Neural cell (in vitro differentiated cells): ENCODE results near the gene NFATC3.

Experiments used
- EZH2 ChIP-seq: fragments of 200-600, 300-800 bp; shearing (Covaris generic), sonication (generic); IDR thresholded peaks from 2 replicates; pipeline ENCODE4 v1.6.1; 2014; ENCODE audit warnings: antibody characterized with exemption, low read length, borderline replicate concordance, mild to moderate bottlenecking; ENCODE audit not compliant: insufficient read depth, poor library complexity, severe bottlenecking
- MXI1 ChIP-seq: fragments of 450-650 bp; conservative IDR thresholded peaks from 2 replicates; pipeline ENCODE4 v1.6.1; 2014; ENCODE audit warnings: antibody characterized with exemption, mild to moderate bottlenecking; ENCODE audit not compliant: poor library complexity, severe bottlenecking
- POLR2AphosphoS5 ChIP-seq: IDR thresholded peaks from 2 replicates; pipeline ENCODE4 v1.6.1; 2012
- RAD21 ChIP-seq: fragments of 450-650 bp; conservative IDR thresholded peaks from 2 replicates; pipeline ENCODE4 v1.6.1; 2014; ENCODE audit warnings: antibody characterized with exemption, mild to moderate bottlenecking, moderate library complexity
- TF ChIP-seq, protein P1 (sequence below): fragments of 450-650 bp; IDR thresholded peaks from 2 replicates; pipeline ENCODE4 v1.5.1; 2014; ENCODE audit warnings: antibody characterized with exemption, mild to moderate bottlenecking, moderate library complexity; ENCODE audit not compliant: poor library complexity, severe bottlenecking
- TF ChIP-seq, protein P2 (sequence below): IDR thresholded peaks from 2 replicates; pipeline ENCODE4 v1.6.1; 2012; ENCODE audit warnings: borderline replicate concordance

DNA sequence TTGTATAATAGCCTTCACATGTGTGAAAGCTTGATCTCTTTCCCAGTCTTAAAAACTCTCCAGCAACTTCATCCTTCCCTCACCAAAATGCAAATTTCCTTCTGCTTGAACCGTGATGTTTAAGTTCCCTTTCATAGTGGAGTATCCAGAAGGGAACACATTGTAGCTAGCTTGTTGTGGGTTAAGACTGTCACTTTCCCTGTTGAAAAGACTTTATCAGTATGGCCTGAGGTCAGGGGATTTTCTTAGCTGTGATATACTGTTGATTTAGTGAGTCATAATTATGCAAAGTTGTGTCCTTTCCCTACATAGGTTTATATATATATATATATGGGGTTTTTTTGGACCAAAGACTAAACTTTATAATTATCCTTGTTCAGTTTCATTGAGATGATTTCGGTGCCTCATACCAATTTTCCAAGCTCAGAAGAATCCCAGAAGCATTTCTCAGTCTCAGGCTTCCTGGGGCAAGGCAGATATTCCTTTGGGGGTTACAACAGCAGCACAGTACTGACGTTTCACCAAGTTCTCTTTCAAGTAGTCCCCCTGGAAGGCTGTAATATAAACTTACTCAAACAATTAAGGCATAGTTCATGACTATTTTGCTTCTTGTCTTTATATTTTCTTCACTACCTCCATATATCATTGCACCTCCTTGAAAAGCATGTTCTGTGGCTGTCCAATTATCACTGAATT is 115.1 kb downstream of the NFATC3 start:
- TF ChIP-seq, protein P1, sequence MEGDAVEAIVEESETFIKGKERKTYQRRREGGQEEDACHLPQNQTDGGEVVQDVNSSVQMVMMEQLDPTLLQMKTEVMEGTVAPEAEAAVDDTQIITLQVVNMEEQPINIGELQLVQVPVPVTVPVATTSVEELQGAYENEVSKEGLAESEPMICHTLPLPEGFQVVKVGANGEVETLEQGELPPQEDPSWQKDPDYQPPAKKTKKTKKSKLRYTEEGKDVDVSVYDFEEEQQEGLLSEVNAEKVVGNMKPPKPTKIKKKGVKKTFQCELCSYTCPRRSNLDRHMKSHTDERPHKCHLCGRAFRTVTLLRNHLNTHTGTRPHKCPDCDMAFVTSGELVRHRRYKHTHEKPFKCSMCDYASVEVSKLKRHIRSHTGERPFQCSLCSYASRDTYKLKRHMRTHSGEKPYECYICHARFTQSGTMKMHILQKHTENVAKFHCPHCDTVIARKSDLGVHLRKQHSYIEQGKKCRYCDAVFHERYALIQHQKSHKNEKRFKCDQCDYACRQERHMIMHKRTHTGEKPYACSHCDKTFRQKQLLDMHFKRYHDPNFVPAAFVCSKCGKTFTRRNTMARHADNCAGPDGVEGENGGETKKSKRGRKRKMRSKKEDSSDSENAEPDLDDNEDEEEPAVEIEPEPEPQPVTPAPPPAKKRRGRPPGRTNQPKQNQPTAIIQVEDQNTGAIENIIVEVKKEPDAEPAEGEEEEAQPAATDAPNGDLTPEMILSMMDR = no peak
- TF ChIP-seq POLR2AphosphoS5 = no peak
- no peak for TF ChIP-seq RAD21
- no peak for TF ChIP-seq EZH2
- TF ChIP-seq MXI1 = no peak
- TF ChIP-seq, protein P2, sequence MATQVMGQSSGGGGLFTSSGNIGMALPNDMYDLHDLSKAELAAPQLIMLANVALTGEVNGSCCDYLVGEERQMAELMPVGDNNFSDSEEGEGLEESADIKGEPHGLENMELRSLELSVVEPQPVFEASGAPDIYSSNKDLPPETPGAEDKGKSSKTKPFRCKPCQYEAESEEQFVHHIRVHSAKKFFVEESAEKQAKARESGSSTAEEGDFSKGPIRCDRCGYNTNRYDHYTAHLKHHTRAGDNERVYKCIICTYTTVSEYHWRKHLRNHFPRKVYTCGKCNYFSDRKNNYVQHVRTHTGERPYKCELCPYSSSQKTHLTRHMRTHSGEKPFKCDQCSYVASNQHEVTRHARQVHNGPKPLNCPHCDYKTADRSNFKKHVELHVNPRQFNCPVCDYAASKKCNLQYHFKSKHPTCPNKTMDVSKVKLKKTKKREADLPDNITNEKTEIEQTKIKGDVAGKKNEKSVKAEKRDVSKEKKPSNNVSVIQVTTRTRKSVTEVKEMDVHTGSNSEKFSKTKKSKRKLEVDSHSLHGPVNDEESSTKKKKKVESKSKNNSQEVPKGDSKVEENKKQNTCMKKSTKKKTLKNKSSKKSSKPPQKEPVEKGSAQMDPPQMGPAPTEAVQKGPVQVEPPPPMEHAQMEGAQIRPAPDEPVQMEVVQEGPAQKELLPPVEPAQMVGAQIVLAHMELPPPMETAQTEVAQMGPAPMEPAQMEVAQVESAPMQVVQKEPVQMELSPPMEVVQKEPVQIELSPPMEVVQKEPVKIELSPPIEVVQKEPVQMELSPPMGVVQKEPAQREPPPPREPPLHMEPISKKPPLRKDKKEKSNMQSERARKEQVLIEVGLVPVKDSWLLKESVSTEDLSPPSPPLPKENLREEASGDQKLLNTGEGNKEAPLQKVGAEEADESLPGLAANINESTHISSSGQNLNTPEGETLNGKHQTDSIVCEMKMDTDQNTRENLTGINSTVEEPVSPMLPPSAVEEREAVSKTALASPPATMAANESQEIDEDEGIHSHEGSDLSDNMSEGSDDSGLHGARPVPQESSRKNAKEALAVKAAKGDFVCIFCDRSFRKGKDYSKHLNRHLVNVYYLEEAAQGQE = no peak
